Measurements from ENCODE around the gene KLLN. TPM values are rescaled to one million over a fixed set of nuclear protein-coding genes. Genes with fewer than 3 reads are reported as not detected.

KLLN gene
- total and polyA plus RNA-seq, 2 of the 8 experiments (the other 6 are each of a cell fraction or from before 2014, with no cell fraction given), result 0.24 to 0.73 TPM

- TF ChIP-seq ATF2 (IDR thresholded peaks at IDR 0.05; ENCODE audit: low read length), result no peak
- TF ChIP-seq BCL11A (IDR thresholded peaks at IDR 0.05; ENCODE audit: low read depth in 2 of 2, low read length in 2 of 2), result no peak
- TF ChIP-seq HDAC6 (IDR thresholded peaks at IDR 0.05; ENCODE audit: low read depth, low read length), result no peak
- no peak for TF ChIP-seq ZNF274 (IDR thresholded peaks at IDR 0.05; ENCODE audit: borderline replicate concordance, extremely low read depth, low read length)
- no peak for TF ChIP-seq POLR2A (IDR thresholded peaks at IDR 0.05; ENCODE audit: control extremely low read depth in 1 of 2, low read depth in 2 of 2, low read length in 2 of 2)
- no peak for TF ChIP-seq POLR2AphosphoS5 (IDR thresholded peaks at IDR 0.05; ENCODE audit: low read depth, low read length)
- TF ChIP-seq EP300 (IDR thresholded peaks at IDR 0.05; ENCODE audit: borderline replicate concordance in 1 of 2, low read depth in 2 of 2, low read length in 2 of 2), result no peak
- no peak for TF ChIP-seq CHD1 (IDR thresholded peaks at IDR 0.05; ENCODE audit: low read depth, low read length)
- TF ChIP-seq JUND (IDR thresholded peaks at IDR 0.05; ENCODE audit: low read length), result no peak
- no peak for TF ChIP-seq HDAC2 (IDR thresholded peaks at IDR 0.05; ENCODE audit: borderline replicate concordance in 1 of 2, low read depth in 2 of 2, low read length in 2 of 2)
- no peak for TF ChIP-seq SP2 (IDR thresholded peaks at IDR 0.05; ENCODE audit: low read length)
- TF ChIP-seq CBX8 (IDR thresholded peaks at IDR 0.05; ENCODE audit: borderline replicate concordance, low read depth, low read length), result no peak
- no peak for TF ChIP-seq CREB1 (IDR thresholded peaks at IDR 0.05)
- TF ChIP-seq USF2 (IDR thresholded peaks at IDR 0.05; ENCODE audit: low read length), result no peak
- no peak for TF ChIP-seq FOSL1 (IDR thresholded peaks at IDR 0.05; ENCODE audit: insufficient read depth, low read depth, low read length)
- TF ChIP-seq, protein P1, sequence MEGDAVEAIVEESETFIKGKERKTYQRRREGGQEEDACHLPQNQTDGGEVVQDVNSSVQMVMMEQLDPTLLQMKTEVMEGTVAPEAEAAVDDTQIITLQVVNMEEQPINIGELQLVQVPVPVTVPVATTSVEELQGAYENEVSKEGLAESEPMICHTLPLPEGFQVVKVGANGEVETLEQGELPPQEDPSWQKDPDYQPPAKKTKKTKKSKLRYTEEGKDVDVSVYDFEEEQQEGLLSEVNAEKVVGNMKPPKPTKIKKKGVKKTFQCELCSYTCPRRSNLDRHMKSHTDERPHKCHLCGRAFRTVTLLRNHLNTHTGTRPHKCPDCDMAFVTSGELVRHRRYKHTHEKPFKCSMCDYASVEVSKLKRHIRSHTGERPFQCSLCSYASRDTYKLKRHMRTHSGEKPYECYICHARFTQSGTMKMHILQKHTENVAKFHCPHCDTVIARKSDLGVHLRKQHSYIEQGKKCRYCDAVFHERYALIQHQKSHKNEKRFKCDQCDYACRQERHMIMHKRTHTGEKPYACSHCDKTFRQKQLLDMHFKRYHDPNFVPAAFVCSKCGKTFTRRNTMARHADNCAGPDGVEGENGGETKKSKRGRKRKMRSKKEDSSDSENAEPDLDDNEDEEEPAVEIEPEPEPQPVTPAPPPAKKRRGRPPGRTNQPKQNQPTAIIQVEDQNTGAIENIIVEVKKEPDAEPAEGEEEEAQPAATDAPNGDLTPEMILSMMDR (IDR thresholded peaks at IDR 0.05; ENCODE audit: control extremely low read depth in 1 of 3, insufficient read depth in 1 of 3, low read depth in 1 of 3, low read length in 3 of 3), result peak in 2 of 3 experiments; percentile 1 to 9; a peak in 2 of 4 replicates
- TF ChIP-seq CBX5 (IDR thresholded peaks at IDR 0.05; ENCODE audit: low read depth, low read length), result no peak
- no peak for TF ChIP-seq RFX5 (IDR thresholded peaks at IDR 0.05; ENCODE audit: borderline replicate concordance, low read depth, low read length)
- TF ChIP-seq RAD21 (IDR thresholded peaks at IDR 0.05 in 1 of 2, conservative IDR thresholded peaks at IDR 0.05 in 1 of 2; ENCODE audit: low read depth in 2 of 2, low read length in 2 of 2), result peak; percentile 35 to 47
- TF ChIP-seq CEBPB (IDR thresholded peaks at IDR 0.05; ENCODE audit: low read depth, low read length), result peak; percentile 60
- TF ChIP-seq EGR1 (IDR thresholded peaks at IDR 0.05; ENCODE audit: borderline replicate concordance, low read depth, low read length), result no peak
Measured at GRCh38 chr10:87861566-87861952, 1.8 kb downstream of the KLLN start (continued).
